Measurements from ENCODE around the gene C12orf50. TPM values are rescaled to one million over a fixed set of nuclear protein-coding genes. Genes with fewer than 3 reads are reported as not detected.
A peak's percentile ranks its signal among the peaks of the same experiment; 100 is the strongest.
"Not testable (repeated sequence)": the region's sequence is repeated elsewhere in the genome, so short reads cannot be mapped to it uniquely, and the experiment has no call there.

C12orf50 gene
- total RNA-seq, 1 donor from 2014 or later = 0.37 TPM

DNA sequence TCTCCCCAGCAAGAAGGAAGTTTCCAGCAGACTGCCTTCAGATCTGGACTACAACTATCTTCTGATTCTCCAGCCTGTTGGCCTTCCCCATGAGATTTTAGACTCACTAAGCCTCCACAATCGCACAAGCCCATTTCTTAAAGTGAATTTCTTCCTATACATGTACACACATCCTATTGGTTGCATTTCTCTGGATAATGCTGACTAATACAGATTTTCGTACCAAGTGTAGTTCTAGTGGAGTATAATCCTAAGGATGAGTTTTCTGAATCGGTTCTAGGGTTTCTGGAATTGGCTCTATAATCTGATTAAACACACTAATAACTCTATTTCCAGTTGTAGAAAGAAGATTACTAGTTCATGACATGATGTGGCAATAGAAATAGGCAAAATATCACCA lies 53.3 kb downstream of the C12orf50 start:
- TF ChIP-seq, protein P1, sequence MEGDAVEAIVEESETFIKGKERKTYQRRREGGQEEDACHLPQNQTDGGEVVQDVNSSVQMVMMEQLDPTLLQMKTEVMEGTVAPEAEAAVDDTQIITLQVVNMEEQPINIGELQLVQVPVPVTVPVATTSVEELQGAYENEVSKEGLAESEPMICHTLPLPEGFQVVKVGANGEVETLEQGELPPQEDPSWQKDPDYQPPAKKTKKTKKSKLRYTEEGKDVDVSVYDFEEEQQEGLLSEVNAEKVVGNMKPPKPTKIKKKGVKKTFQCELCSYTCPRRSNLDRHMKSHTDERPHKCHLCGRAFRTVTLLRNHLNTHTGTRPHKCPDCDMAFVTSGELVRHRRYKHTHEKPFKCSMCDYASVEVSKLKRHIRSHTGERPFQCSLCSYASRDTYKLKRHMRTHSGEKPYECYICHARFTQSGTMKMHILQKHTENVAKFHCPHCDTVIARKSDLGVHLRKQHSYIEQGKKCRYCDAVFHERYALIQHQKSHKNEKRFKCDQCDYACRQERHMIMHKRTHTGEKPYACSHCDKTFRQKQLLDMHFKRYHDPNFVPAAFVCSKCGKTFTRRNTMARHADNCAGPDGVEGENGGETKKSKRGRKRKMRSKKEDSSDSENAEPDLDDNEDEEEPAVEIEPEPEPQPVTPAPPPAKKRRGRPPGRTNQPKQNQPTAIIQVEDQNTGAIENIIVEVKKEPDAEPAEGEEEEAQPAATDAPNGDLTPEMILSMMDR (conservative IDR thresholded peaks at IDR 0.05) = no peak
- peaks cover 5% of the 10 kb centered on the region for H3K36me3 Mint-ChIP-seq (ENCODE audit: low read depth)
- H3K4me3 Mint-ChIP-seq = no peak overlapping the region
- H3K27ac Mint-ChIP-seq (ENCODE audit: unreplicated experiment) = no peak overlapping the region
- H3K4me1 Mint-ChIP-seq = no peaks in the 10 kb centered on the region
- H3K9me3 Mint-ChIP-seq = peaks cover 9% of the 10 kb centered on the region
- no peak for DNase-seq (ENCODE audit: low read depth, low spot score)
- no peaks in the 10 kb centered on the region for H3K27me3 Mint-ChIP-seq (ENCODE audit: low read depth)

DNA sequence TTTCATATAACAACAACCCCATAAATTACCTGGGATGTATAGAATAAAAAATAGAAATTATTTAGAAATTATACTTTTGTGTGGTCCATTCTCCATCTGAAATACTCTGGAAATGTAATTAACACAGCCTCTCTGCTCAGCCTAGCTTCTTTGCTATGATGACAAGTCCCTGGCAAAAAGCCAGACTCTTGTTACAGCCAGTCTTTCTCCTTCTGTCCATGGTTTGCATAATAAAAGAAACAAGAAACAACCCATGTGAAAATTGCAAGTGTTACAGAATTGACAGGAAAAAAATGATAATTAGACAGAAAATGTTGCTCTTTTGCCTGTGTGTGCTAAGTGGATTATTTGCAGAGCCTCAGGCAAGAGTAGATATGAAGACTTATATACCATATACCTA lies 61.3 kb downstream of the C12orf50 start:
- H3K9me3 Mint-ChIP-seq = peaks cover 6% of the 10 kb centered on the region
- no peak overlapping the region for H3K4me3 Mint-ChIP-seq
- H3K4me1 Mint-ChIP-seq = no peaks in the 10 kb centered on the region
- TF ChIP-seq, protein P1 (conservative IDR thresholded peaks at IDR 0.05) = no peak
- H3K27me3 Mint-ChIP-seq (ENCODE audit: low read depth) = no peaks in the 10 kb centered on the region
- DNase-seq (ENCODE audit: low read depth, low spot score) = no peak
- H3K36me3 Mint-ChIP-seq (ENCODE audit: low read depth) = no peaks in the 10 kb centered on the region
- no peak overlapping the region for H3K27ac Mint-ChIP-seq (ENCODE audit: unreplicated experiment)

DNA sequence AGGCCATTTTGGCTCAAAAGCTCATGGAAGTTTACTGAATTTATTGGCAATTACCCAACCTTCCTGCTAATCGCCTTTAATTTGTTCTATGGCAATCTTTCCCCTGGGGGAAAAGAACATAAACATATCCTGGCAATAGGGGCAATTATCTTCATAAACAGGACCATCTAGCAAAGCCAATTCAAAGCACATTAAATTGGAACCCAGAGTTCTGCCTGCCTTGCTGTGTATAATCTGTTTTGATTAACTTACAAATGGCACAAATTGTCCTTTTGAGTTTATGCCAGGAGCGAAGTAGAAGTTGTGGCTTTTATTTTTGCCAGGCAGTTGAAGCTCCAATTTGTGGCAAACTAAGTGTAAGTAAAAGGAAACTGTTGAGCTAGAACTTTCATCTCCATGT lies 68.6 kb downstream of the C12orf50 start:
- Mint-ChIP-seq H3K4me3 (no peak overlapping the region), H3K9me3 (peaks cover 5% of the 10 kb centered on the region), H3K36me3 (ENCODE audit: low read depth) (no peaks in the 10 kb centered on the region), H3K27me3 (ENCODE audit: low read depth) (no peaks in the 10 kb centered on the region), H3K27ac (ENCODE audit: unreplicated experiment) (no peak overlapping the region), H3K4me1 (no peaks in the 10 kb centered on the region)
- TF ChIP-seq, protein P1 (conservative IDR thresholded peaks at IDR 0.05) = no peak
- DNase-seq (ENCODE audit: low read depth, low spot score) = no peak

DNA sequence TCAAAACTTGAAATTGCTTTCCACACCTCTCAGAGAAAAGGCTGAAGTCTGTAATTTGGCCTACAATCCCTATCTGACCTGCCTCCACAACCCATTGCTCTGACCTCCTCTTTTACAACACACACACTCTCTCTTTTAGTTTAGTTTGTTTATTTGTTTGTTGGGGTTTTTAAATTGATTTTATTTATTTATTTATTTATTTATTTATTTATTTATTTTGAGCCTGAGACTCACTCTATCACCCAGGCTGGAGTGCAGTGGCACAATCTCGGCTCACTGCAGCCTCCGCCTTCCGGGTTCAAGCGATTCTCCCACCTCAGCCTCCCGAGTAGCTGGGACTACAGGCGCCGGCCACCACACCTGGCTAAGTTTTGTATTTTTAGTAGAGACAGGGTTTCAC lies 75.2 kb downstream of the C12orf50 start:
- H3K4me3 Mint-ChIP-seq; DNase-seq (ENCODE audit: low read depth, low spot score); H3K36me3 Mint-ChIP-seq (ENCODE audit: low read depth); H3K27ac Mint-ChIP-seq (ENCODE audit: unreplicated experiment); H3K27me3 Mint-ChIP-seq (ENCODE audit: low read depth): not testable (repeated sequence)
- peaks cover 20% of the 10 kb centered on the region for H3K4me1 Mint-ChIP-seq
- H3K9me3 Mint-ChIP-seq = peaks cover 11% of the 10 kb centered on the region

DNA sequence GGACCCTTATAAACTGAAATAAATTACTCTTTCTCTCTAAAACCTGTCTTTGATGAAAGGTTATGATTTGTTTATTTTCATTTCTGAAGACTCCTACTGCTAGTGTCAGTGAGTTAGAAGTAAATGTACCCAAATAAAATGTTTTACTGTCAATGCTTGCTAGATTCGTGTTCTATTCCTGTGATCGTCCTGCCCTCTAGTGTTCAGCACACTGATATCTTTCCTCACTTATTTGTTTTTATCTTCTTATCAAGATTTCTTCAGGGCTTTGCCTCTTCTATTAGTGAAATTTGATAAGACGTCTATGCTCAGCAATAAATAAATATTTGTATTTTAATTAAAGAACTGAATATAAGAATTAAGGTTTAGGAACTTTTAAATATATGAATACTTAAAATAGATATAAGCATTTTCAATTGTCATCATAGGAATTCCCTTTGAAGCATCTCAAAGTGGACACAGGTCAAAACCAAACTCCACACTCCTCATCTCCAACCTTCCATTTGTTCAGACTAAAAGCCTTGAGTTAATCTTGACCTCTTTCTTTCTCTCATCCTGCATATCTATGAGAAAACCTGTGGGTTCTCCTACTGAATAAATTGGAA lies 75.8 kb downstream of the C12orf50 start:
- Mint-ChIP-seq H3K36me3 (ENCODE audit: low read depth) (no peaks in the 10 kb centered on the region), H3K27me3 (ENCODE audit: low read depth) (no peaks in the 10 kb centered on the region), H3K4me3 (peak overlapping the region; percentile 7), H3K4me1 (peaks cover 20% of the 10 kb centered on the region), H3K9me3 (peaks cover 11% of the 10 kb centered on the region), H3K27ac (ENCODE audit: unreplicated experiment) (no peak overlapping the region)
- TF ChIP-seq, protein P1 (conservative IDR thresholded peaks at IDR 0.05) = peak; percentile 82
- DNase-seq (ENCODE audit: low read depth, low spot score) = peak; percentile 29

DNA sequence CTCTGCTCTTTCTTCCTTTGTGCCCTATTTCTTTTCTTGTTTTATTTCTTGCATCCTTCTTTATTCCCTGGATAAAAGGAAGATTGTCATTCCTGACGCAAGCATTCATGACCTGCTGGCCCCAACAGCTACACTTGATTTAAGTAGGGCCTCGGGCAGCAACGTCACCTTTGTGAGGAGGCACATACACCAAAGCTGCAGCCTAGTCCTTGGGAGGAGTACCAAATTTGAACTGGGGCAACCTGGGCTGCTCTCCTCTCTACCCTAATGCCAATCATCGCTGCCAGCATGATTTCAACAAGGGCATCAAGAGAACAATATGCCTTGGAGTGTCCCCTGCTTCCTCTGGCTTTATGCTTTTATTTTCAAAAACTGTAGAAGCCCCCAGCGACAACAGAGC lies 76.4 kb downstream of the C12orf50 start:
- TF ChIP-seq, protein P1 (conservative IDR thresholded peaks at IDR 0.05) = no peak
- peak overlapping the region; percentile 0 for H3K4me3 Mint-ChIP-seq
- no peaks in the 10 kb centered on the region for H3K27me3 Mint-ChIP-seq (ENCODE audit: low read depth)
- H3K27ac Mint-ChIP-seq (ENCODE audit: unreplicated experiment) = peak overlapping the region; percentile 6
- DNase-seq (ENCODE audit: low read depth, low spot score) = peak; percentile 15
- H3K9me3 Mint-ChIP-seq = peaks cover 11% of the 10 kb centered on the region
- no peaks in the 10 kb centered on the region for H3K36me3 Mint-ChIP-seq (ENCODE audit: low read depth)
- peaks cover 20% of the 10 kb centered on the region for H3K4me1 Mint-ChIP-seq

Measured in neural crest cell (in vitro differentiated cells).